C4-2B (cell line): Measurements from ENCODE around the gene CSNK2A2.

Experiments used
- H3K27ac ChIP-seq: fragments of 450-650 bp; 2 replicates; pipeline ENCODE4 v1.5.1; 2017
- CTCF ChIP-seq: fragments of 450-650 bp; conservative IDR thresholded peaks from 2 replicates; pipeline ENCODE4 v1.5.1; 2017; ENCODE audit warnings: mild to moderate bottlenecking
- ZFX ChIP-seq: fragments of 450-650 bp; IDR thresholded peaks from 2 replicates; pipeline ENCODE4 v1.6.1; 2017

Gene CSNK2A2

GRCh38 chr16:58157951-58158540 lies 39.9 kb downstream of the CSNK2A2 start:
- TF ChIP-seq CTCF: no peak
- no peak for TF ChIP-seq ZFX
- no peak overlapping the region for H3K27ac ChIP-seq

DNA sequence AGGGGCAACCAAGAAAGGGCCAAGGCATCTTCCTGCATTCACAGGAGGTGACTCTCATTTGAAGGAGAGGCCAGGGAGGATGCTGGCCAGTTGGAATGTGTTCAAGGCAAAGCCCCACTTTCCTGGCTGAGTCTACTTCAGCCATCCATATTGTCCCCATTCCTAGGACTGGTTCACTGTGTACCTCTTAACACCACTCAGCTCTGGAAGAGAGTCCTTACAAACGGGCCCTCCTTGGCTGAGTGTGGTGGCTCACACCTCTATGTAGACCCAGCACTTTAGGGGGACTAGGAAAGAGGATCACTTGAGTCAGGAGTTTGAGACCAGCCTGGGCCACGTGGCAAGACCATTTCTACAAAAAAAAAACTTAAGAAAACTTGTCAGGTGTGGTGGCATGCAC lies 40.7 kb downstream of the CSNK2A2 start:
- no peak for TF ChIP-seq CTCF
- TF ChIP-seq ZFX: no peak
- no peak overlapping the region for H3K27ac ChIP-seq

DNA sequence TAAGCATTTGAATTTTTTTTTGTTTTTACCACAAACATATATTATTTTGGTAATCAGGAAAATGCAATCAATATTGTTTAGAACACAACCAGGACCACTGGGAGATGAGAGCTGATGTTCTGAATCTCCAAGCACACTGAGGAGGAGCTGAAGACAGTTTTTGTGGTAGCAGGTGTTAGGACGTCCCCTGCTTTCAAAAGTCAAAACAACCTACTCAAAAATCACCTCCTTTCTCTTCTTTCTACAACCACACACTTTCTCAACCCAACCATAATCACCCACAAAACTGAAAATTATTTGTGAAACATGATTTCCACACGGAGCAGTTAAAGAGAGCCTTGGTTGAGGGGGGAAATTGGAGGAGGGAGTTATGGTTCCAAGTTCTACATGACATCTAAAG lies 42.1 kb downstream of the CSNK2A2 start:
- H3K27ac ChIP-seq: no peak overlapping the region
- no peak for TF ChIP-seq CTCF
- no peak for TF ChIP-seq ZFX

DNA sequence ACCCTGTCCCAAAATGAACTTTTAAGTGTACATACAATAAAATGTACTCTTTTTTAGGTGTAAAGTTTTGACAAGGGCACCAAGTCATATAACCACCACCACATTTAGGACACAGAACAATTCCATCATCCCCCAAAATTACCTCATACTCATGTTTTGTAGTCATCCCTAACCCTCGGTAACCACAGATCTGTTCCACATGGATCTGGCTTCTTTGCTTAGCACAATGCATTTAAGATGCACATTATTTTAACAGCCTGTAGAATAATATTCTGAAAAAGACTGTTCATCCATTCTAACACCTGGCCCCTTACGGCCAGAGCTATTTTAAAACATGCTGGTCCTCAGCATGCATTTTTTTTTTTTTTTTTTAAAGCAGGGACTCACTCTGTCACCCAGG lies 43.6 kb downstream of the CSNK2A2 start:
- no peak overlapping the region for H3K27ac ChIP-seq
- TF ChIP-seq ZFX (no peak), CTCF (no peak)

DNA sequence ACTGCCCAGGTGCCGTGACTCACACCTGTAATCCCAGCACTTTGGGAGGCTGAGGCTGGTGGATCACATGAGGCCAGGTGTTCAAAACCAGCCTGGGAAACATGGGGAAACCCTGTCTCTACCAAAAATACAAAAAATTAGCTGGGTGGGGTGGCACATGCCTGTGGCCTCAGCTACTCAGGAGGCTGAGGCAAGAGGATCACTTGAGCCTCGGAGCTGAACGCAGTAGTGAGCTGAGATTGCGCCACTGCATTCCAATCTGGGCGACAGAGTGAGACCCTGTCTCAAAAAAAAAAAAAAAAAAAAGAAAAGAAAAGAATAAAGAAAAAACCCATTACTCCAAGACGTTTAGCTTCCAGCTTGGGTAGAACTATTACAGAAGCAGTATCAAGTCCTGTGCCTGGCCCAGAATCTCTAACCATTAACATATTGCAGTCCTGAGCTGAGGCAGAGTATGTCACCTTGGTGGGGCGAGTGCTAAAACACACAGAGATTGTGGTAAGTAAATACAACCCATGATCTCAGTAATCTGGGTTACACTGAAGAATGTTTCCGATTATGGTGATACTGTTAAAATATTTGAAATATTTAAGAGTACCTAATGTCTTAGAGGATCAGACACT lies 45.5 kb downstream of the CSNK2A2 start:
- TF ChIP-seq ZFX (no peak), CTCF (no peak)

GRCh38 chr16:58148526-58148925 lies 49.4 kb downstream of the CSNK2A2 start:
- H3K27ac ChIP-seq: no peak overlapping the region

More for the DNA sequence above, 45.5 kb downstream of the CSNK2A2 start:
- no peak overlapping the region for H3K27ac ChIP-seq

More at GRCh38 chr16:58148526-58148925, 49.4 kb downstream of the CSNK2A2 start:
- TF ChIP-seq CTCF (no peak), ZFX (no peak)
